Neural cell (in vitro differentiated cells): ENCODE results near the gene GOLGA3.

Experiments used
- EP300 ChIP-seq: fragments of 450-650 bp; conservative IDR thresholded peaks from 2 replicates; pipeline ENCODE4 v1.6.1; 2014; ENCODE audit warnings: antibody characterized with exemption, mild to moderate bottlenecking, moderate library complexity; ENCODE audit not compliant: poor library complexity, severe bottlenecking
- EZH2 ChIP-seq: fragments of 200-600, 300-800 bp; shearing (Covaris generic), sonication (generic); IDR thresholded peaks from 2 replicates; pipeline ENCODE4 v1.6.1; 2014; ENCODE audit warnings: antibody characterized with exemption, low read length, borderline replicate concordance, mild to moderate bottlenecking; ENCODE audit not compliant: insufficient read depth, poor library complexity, severe bottlenecking
- POLR2AphosphoS5 ChIP-seq: IDR thresholded peaks from 2 replicates; pipeline ENCODE4 v1.6.1; 2012
- RAD21 ChIP-seq: fragments of 450-650 bp; conservative IDR thresholded peaks from 2 replicates; pipeline ENCODE4 v1.6.1; 2014; ENCODE audit warnings: antibody characterized with exemption, mild to moderate bottlenecking, moderate library complexity
- TAF1 ChIP-seq: IDR thresholded peaks from 2 replicates; pipeline ENCODE4 v1.6.1; 2012; ENCODE audit warnings: low read depth
- TF ChIP-seq, protein P1 (sequence below): fragments of 450-650 bp; IDR thresholded peaks from 2 replicates; pipeline ENCODE4 v1.5.1; 2014; ENCODE audit warnings: antibody characterized with exemption, mild to moderate bottlenecking, moderate library complexity; ENCODE audit not compliant: poor library complexity, severe bottlenecking

DNA sequence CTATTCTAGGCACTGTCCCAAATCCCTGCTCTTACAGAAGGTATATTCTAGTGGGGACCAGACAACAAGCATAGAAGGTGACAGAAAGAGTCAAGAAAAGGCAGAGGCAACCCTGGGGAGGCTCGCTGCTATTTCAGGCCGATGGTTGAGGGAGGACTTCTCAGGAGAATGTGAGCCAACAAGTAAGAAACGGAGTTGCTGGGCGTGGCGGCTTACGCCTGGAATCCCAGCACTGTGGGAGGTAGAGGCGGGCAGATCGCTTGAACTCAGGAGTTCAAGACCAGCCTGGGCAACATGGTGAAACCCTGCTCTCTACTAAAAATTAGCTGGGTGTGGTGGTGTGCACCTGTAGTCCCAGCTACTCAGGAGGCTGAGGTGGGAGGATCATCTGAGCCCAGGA, 4.7 kb upstream of the GOLGA3 start:
- TF ChIP-seq, protein P1, sequence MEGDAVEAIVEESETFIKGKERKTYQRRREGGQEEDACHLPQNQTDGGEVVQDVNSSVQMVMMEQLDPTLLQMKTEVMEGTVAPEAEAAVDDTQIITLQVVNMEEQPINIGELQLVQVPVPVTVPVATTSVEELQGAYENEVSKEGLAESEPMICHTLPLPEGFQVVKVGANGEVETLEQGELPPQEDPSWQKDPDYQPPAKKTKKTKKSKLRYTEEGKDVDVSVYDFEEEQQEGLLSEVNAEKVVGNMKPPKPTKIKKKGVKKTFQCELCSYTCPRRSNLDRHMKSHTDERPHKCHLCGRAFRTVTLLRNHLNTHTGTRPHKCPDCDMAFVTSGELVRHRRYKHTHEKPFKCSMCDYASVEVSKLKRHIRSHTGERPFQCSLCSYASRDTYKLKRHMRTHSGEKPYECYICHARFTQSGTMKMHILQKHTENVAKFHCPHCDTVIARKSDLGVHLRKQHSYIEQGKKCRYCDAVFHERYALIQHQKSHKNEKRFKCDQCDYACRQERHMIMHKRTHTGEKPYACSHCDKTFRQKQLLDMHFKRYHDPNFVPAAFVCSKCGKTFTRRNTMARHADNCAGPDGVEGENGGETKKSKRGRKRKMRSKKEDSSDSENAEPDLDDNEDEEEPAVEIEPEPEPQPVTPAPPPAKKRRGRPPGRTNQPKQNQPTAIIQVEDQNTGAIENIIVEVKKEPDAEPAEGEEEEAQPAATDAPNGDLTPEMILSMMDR = no peak
- TF ChIP-seq EZH2 = no peak
- TF ChIP-seq POLR2AphosphoS5 = no peak
- no peak for TF ChIP-seq EP300
- no peak for TF ChIP-seq RAD21
- no peak for TF ChIP-seq TAF1
